ENCODE data around the gene CABP5.
"Not testable (repeated sequence)": the region's sequence is repeated elsewhere in the genome, so short reads cannot be mapped to it uniquely, and the experiment has no call there.

Gene CABP5

GRCh38 chr19:48043675-48044258 lies at the start of gene CABP5:
Gene CABP5 (minus strand): TSS chr19:48044079. CDS start chr19:48043922, 157 bp downstream.
- Histone ChIP-seq H3K9me2 (ENCODE audit: low read depth, low read length) (no peaks in the 10 kb centered on the region), H3K4me2 (ENCODE audit: low read length) (no peak within 1 kb of the TSS), H3K27ac (ENCODE audit: low read depth, low read length, poor library complexity, severe bottlenecking) (no peak within 1 kb of the TSS), H3K9me3 (ENCODE audit: low read length) (no peaks in the 10 kb centered on the region), H3K4me3 (ENCODE audit: low read depth, low read length, poor library complexity, severe bottlenecking) (no peak within 1 kb of the TSS), H4K20me1 (ENCODE audit: insufficient read depth, low read length) (no peaks in the 10 kb centered on the region), H3K27me3 (ENCODE audit: insufficient read depth, low read length) (peaks cover 13% of the 10 kb centered on the region; the same call in 1 of the 2 replicates), H3K79me2 (ENCODE audit: insufficient read depth, low read length) (no peaks in the 10 kb centered on the region), H3K9ac (ENCODE audit: low read length) (no peak within 1 kb of the TSS), H3K4me1 (ENCODE audit: insufficient read depth, low read length, severe bottlenecking) (no peaks in the 10 kb centered on the region), H3K36me3 (ENCODE audit: insufficient read depth, low read length) (no peaks in the 10 kb centered on the region), H2AFZ (ENCODE audit: low read length) (no peak within 1 kb of the TSS), H3F3A (ENCODE audit: insufficient read depth, low read length) (no peaks in the 10 kb centered on the region)
- TF ChIP-seq, protein P1, sequence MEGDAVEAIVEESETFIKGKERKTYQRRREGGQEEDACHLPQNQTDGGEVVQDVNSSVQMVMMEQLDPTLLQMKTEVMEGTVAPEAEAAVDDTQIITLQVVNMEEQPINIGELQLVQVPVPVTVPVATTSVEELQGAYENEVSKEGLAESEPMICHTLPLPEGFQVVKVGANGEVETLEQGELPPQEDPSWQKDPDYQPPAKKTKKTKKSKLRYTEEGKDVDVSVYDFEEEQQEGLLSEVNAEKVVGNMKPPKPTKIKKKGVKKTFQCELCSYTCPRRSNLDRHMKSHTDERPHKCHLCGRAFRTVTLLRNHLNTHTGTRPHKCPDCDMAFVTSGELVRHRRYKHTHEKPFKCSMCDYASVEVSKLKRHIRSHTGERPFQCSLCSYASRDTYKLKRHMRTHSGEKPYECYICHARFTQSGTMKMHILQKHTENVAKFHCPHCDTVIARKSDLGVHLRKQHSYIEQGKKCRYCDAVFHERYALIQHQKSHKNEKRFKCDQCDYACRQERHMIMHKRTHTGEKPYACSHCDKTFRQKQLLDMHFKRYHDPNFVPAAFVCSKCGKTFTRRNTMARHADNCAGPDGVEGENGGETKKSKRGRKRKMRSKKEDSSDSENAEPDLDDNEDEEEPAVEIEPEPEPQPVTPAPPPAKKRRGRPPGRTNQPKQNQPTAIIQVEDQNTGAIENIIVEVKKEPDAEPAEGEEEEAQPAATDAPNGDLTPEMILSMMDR (IDR thresholded peaks at IDR 0.05; ENCODE audit: low read length): no peak
- no peak for TF ChIP-seq EZH2 (IDR thresholded peaks at IDR 0.05; ENCODE audit: borderline replicate concordance, low read length)

DNA sequence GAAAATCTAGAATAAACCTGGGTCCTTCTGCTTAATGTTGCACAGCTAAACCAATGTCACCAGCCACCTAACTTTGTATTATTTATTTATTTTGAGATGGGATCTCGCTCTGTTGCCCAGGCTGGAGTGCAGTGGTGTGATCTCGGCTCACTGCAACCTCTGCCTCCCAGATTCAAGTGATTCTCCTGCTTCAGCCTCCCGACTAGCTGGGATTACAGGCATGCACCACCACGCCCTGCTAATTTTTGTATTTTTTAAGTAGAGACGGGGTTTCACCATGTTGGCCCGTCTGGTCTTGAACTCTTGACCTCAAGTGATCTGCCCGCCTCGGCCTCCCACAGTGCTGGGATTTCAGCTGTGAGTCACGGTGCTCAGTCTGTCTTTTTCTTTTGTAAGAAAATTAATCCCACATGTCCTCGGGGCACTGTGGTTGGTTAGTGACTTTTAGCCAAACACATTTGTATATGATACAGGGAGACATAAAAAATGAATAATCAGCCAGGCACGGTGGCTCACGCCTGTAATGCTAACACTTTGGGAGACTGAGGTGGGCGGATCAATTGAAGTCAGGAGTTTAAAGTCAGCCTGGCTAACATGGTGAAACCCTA lies 47.3 kb upstream of the CABP5 start:
- not testable (repeated sequence) for H3K4me2 ChIP-seq (ENCODE audit: low read length); H2AFZ ChIP-seq (ENCODE audit: low read length); H3K27me3 ChIP-seq (ENCODE audit: insufficient read depth, low read length); H3K36me3 ChIP-seq (ENCODE audit: insufficient read depth, low read length); H3K79me2 ChIP-seq (ENCODE audit: insufficient read depth, low read length); H3K27ac ChIP-seq (ENCODE audit: low read depth, low read length, poor library complexity, severe bottlenecking); H3K4me1 ChIP-seq (ENCODE audit: insufficient read depth, low read length, severe bottlenecking); H3K9me2 ChIP-seq (ENCODE audit: low read depth, low read length); H4K20me1 ChIP-seq (ENCODE audit: insufficient read depth, low read length); H3K9ac ChIP-seq (ENCODE audit: low read length); H3K4me3 ChIP-seq (ENCODE audit: low read depth, low read length, poor library complexity, severe bottlenecking); H3F3A ChIP-seq (ENCODE audit: insufficient read depth, low read length); H3K9me3 ChIP-seq (ENCODE audit: low read length)

DNA sequence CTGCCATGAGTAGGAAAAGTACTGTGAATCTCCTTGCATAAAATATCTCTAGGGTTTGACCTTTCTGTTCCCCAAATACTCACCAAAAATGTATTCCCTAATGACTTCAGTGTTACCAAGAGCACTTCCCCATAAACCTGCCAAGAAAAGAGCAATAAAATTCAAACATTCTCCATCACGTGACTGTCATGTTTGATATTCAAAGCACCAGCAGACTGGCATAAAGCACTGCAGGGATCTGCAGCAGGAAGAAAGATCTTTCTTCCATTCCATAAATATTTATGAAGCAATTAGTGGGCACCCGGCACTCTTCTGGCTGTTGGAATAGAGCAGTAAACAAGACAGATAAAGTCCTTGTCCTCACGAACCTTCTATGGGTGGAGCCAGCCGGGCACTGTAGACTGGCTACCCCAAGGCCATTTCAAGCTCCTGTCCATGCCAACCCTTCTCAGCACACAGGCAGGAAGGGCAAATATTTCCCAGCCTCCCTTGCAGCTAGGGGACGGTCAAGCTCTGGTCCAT lies 46.5 kb upstream of the CABP5 start:
- no peak overlapping the region for H3K9ac ChIP-seq (ENCODE audit: low read length)
- H3K4me1 ChIP-seq (ENCODE audit: insufficient read depth, low read length, severe bottlenecking): no peaks in the 10 kb centered on the region
- no peaks in the 10 kb centered on the region for H3K9me2 ChIP-seq (ENCODE audit: low read depth, low read length)
- no peak overlapping the region for H2AFZ ChIP-seq (ENCODE audit: low read length)
- H3K79me2 ChIP-seq (ENCODE audit: insufficient read depth, low read length): no peaks in the 10 kb centered on the region
- H3K27ac ChIP-seq (ENCODE audit: low read depth, low read length, poor library complexity, severe bottlenecking): no peak overlapping the region
- H3K27me3 ChIP-seq (ENCODE audit: insufficient read depth, low read length): peaks cover 4% of the 10 kb centered on the region; the same call in 1 of the 2 replicates
- H3K36me3 ChIP-seq (ENCODE audit: insufficient read depth, low read length): no peaks in the 10 kb centered on the region; the same call in 1 of the 2 replicates
- no peak overlapping the region for H3K4me2 ChIP-seq (ENCODE audit: low read length)
- H4K20me1 ChIP-seq (ENCODE audit: insufficient read depth, low read length): no peaks in the 10 kb centered on the region
- no peak overlapping the region for H3K4me3 ChIP-seq (ENCODE audit: low read depth, low read length, poor library complexity, severe bottlenecking)
- H3F3A ChIP-seq (ENCODE audit: insufficient read depth, low read length): no peaks in the 10 kb centered on the region
- 0 out of 2 replicates have a peak, but pooled peaks cover 2% of the 10 kb centered on the region for H3K9me3 ChIP-seq (ENCODE audit: low read length)
- TF ChIP-seq, protein P1 (IDR thresholded peaks at IDR 0.05; ENCODE audit: low read length): no peak
- no peak for TF ChIP-seq EZH2 (IDR thresholded peaks at IDR 0.05; ENCODE audit: borderline replicate concordance, low read length)

DNA sequence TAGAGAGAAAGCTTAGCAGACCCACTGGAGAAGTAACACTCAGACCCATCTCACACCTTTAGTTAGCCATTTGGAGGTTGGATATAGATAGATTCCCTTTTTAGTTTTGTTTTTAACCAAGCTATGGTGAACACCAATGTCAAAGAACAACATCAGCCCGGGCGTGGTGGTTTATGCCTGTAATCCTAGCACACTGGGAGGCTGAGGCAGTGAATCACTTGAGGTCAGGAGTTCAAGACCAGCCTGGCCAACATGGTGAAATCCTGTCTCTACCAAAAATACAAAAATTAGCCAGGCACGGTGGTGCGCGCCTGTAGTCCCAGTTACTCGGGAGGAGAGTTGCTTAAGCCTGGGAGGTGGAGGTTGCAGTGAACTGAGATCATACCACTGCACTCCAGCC lies 45.1 kb upstream of the CABP5 start:
- not testable (repeated sequence) for H3K4me2 ChIP-seq (ENCODE audit: low read length); H3K4me1 ChIP-seq (ENCODE audit: insufficient read depth, low read length, severe bottlenecking); H4K20me1 ChIP-seq (ENCODE audit: insufficient read depth, low read length); H3K9me3 ChIP-seq (ENCODE audit: low read length); H3K9me2 ChIP-seq (ENCODE audit: low read depth, low read length); H3K27ac ChIP-seq (ENCODE audit: low read depth, low read length, poor library complexity, severe bottlenecking); H2AFZ ChIP-seq (ENCODE audit: low read length); H3K27me3 ChIP-seq (ENCODE audit: insufficient read depth, low read length); H3K36me3 ChIP-seq (ENCODE audit: insufficient read depth, low read length); H3K4me3 ChIP-seq (ENCODE audit: low read depth, low read length, poor library complexity, severe bottlenecking); H3K79me2 ChIP-seq (ENCODE audit: insufficient read depth, low read length); H3F3A ChIP-seq (ENCODE audit: insufficient read depth, low read length); H3K9ac ChIP-seq (ENCODE audit: low read length)
